DND-41 (cell line): Measurements from ENCODE around the gene PTOV1.

Experiments used
- CTCF ChIP-seq: IDR thresholded peaks from 2 replicates; pipeline ENCODE4 v1.5.1; 2012; ENCODE audit warnings: borderline replicate concordance, low read length, moderate library complexity, mild to moderate bottlenecking; ENCODE audit not compliant: poor library complexity, severe bottlenecking; ENCODE audit errors: extremely low read depth
- EZH2 ChIP-seq: IDR thresholded peaks from 3 replicates; pipeline ENCODE4 v1.6.1; 2012; ENCODE audit warnings: borderline replicate concordance, low read depth, mild to moderate bottlenecking, moderate library complexity, low read length, inconsistent platforms; ENCODE audit not compliant: severe bottlenecking

- TF ChIP-seq CTCF (no peak), EZH2 (no peak)
These were observed 10.8 kb downstream of the PTOV1 start for GRCh38 chr19:49861541-49862378.
